ENCODE data around the gene PANK3. TPM values are rescaled to one million over a fixed set of nuclear protein-coding genes. Genes with fewer than 3 reads are reported as not detected.

The PANK3 gene
- total RNA-seq, 1 experiment from 2014 or later: 79.7 TPM

DNA sequence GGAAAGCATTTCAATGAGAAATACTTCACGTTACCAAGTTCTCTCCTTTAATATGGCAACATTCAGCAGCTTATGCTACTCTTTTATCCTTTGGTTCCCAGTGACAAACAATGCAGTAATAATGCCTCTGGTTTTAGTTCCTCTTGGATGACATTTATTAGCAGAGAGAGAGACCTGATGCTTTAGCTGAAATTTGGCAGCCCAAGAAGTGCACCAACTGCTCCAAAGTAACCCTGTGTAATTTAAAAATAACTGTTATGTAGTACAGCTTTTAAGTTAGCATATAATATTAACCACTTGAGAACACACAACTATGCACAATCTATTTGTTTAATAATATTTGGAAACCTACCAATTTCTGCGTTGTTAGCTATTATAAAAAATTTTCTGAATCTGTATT, 21.8 kb downstream of the PANK3 start:
- TF ChIP-seq POLR2AphosphoS5 (IDR thresholded peaks at IDR 0.05; ENCODE audit: low read depth, low read length) (no peak), REST (IDR thresholded peaks at IDR 0.05; ENCODE audit: insufficient read depth in 1 of 2, low read depth in 2 of 2, low read length in 1 of 2) (no peak), SIN3A (IDR thresholded peaks at IDR 0.05; ENCODE audit: borderline replicate concordance, insufficient read depth, low read depth, low read length) (no peak), TCF7L2 (IDR thresholded peaks at IDR 0.05; ENCODE audit: low read depth, low read length) (no peak)
- TF ChIP-seq, protein P1, sequence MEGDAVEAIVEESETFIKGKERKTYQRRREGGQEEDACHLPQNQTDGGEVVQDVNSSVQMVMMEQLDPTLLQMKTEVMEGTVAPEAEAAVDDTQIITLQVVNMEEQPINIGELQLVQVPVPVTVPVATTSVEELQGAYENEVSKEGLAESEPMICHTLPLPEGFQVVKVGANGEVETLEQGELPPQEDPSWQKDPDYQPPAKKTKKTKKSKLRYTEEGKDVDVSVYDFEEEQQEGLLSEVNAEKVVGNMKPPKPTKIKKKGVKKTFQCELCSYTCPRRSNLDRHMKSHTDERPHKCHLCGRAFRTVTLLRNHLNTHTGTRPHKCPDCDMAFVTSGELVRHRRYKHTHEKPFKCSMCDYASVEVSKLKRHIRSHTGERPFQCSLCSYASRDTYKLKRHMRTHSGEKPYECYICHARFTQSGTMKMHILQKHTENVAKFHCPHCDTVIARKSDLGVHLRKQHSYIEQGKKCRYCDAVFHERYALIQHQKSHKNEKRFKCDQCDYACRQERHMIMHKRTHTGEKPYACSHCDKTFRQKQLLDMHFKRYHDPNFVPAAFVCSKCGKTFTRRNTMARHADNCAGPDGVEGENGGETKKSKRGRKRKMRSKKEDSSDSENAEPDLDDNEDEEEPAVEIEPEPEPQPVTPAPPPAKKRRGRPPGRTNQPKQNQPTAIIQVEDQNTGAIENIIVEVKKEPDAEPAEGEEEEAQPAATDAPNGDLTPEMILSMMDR (IDR thresholded peaks at IDR 0.05): no peak
- no TSS peak for BruUV-seq (replicated peaks)
- Histone ChIP-seq H3K27ac (ENCODE audit: low read length) (no peak overlapping the region), H3K9me3 (ENCODE audit: control insufficient read depth, insufficient read depth, low read depth, low read length) (no peaks in the 10 kb centered on the region), H3K4me1 (ENCODE audit: control insufficient read depth, insufficient read depth, low read length) (0 out of 2 replicates have a peak, but pooled peaks cover 4% of the 10 kb centered on the region), H3K4me3 (ENCODE audit: low read depth in 2 of 2, low read length in 2 of 2) (no peak overlapping the region), H3K36me3 (ENCODE audit: control insufficient read depth, insufficient read depth, low read length) (peaks cover 46% of the 10 kb centered on the region), H3K27me3 (ENCODE audit: control insufficient read depth, insufficient read depth, low read length) (no peaks in the 10 kb centered on the region)
- DNase-seq (ENCODE audit: low read depth, low spot score): no peak
- ATAC-seq: no peak
- intact Hi-C loops (cut with micrococcal nuclease; ENCODE audit: unreplicated experiment): no loop called here
- in situ Hi-C loops (cut with HindIII; ENCODE audit: low pct_unique_long_range_greater_than_20kb, low sequenced_read_pairs): no loop called here
- ChIA-PET POLR2A (interaction anchor here (0.5 kb wide), 1 partner anchor 50 kb away, joined by 5 read pairs; no protein-coding TSS in a partner anchor), CTCF (interaction anchor here (0.6 kb wide), 1 partner anchor 12 kb away, joined by 5 read pairs; no protein-coding TSS in a partner anchor)

DNA sequence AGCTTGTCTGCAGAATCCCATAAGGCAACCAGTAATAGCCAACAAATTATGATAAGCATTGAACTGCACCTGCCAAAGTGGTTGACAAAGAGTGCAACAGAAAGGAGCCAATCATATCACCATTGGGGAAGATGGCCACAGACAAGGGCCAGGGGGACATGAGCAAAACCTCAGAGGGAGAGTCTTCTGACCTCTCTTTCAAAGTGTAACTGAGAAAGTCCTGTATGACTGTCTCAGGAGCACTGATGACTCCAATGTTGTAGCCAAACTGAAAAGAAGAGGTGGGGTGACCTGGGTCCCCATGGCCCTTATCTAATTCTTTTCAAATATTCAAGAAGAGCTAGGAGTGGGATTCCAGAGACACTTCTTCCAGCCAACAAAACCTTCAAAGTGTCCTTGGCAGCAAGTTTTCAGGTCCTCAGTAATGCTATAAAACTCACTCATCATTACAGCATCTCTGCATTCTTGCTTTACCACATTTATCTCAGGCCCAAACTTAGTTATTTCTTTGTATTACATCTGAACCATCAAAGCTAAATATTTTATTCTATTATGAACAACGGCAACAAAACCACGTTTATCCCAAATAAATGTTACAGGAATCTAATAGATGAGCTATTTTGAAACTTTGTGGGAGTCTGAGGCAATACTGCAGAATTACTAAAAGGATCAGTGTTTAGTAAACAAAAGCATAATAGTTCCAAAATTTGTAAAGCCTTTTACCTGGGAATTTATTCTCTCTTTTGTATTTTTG, 25.6 kb downstream of the PANK3 start:
- BruUV-seq (replicated peaks): no TSS peak
- TF ChIP-seq REST (IDR thresholded peaks at IDR 0.05; ENCODE audit: insufficient read depth in 1 of 2, low read depth in 2 of 2, low read length in 1 of 2) (no peak), TCF7L2 (IDR thresholded peaks at IDR 0.05; ENCODE audit: low read depth, low read length) (no peak), POLR2AphosphoS5 (IDR thresholded peaks at IDR 0.05; ENCODE audit: low read depth, low read length) (no peak), SIN3A (IDR thresholded peaks at IDR 0.05; ENCODE audit: borderline replicate concordance, insufficient read depth, low read depth, low read length) (no peak)
- TF ChIP-seq, protein P1 (IDR thresholded peaks at IDR 0.05): no peak
- no peaks in the 10 kb centered on the region for H3K4me1 ChIP-seq (ENCODE audit: control insufficient read depth, insufficient read depth, low read length)
- ChIA-PET POLR2A (no interaction called here), CTCF (no interaction called here)
- H3K36me3 ChIP-seq (ENCODE audit: control insufficient read depth, insufficient read depth, low read length): peaks cover 23% of the 10 kb centered on the region
- DNase-seq (ENCODE audit: low read depth, low spot score) (no peak), ATAC-seq (no peak)
- no peak overlapping the region for H3K27ac ChIP-seq (ENCODE audit: low read length)
- H3K27me3 ChIP-seq (ENCODE audit: control insufficient read depth, insufficient read depth, low read length): no peaks in the 10 kb centered on the region
- intact Hi-C loops (cut with micrococcal nuclease; ENCODE audit: unreplicated experiment): no loop called here
- H3K9me3 ChIP-seq (ENCODE audit: control insufficient read depth, insufficient read depth, low read depth, low read length): no peaks in the 10 kb centered on the region
- no peak overlapping the region for H3K4me3 ChIP-seq (ENCODE audit: low read depth in 2 of 2, low read length in 2 of 2)
- in situ Hi-C loops (cut with HindIII; ENCODE audit: low pct_unique_long_range_greater_than_20kb, low sequenced_read_pairs): no loop called here
